Spinal cord (tissue), 10 donors: Measurements from ENCODE around the gene SYNE4. TPM values are rescaled to one million over a fixed set of nuclear protein-coding genes. Genes with fewer than 3 reads are reported as not detected.

ENCODE experiments used
- DNase-seq, 6 donors: peaks; one replicate each; pipeline versions ENCODE4 v3.0.0 to v3.0.0-alpha.2; 2013 to 2015; ENCODE audit warnings: low spot score in 6 of 6, low read depth in 4 of 6
- H3K27ac ChIP-seq: one replicate; pipeline ENCODE4 v1.5.1; 2013; ENCODE audit warnings: low read depth, low read length, control low read depth
- H3K27me3 ChIP-seq: one replicate; pipeline ENCODE4 v1.6.1; 2013; ENCODE audit warnings: low read length; ENCODE audit not compliant: control insufficient read depth, insufficient read depth
- H3K36me3 ChIP-seq: one replicate; pipeline ENCODE4 v1.6.1; 2013; ENCODE audit warnings: low read length; ENCODE audit not compliant: control insufficient read depth, insufficient read depth
- H3K4me1 ChIP-seq: one replicate; pipeline ENCODE4 v1.6.1; 2013; ENCODE audit warnings: low read length; ENCODE audit not compliant: control insufficient read depth, insufficient read depth
- H3K4me3 ChIP-seq: one replicate; pipeline ENCODE4 v1.5.1; 2013; ENCODE audit warnings: low read depth, low read length, control low read depth
- H3K9me3 ChIP-seq: one replicate; pipeline ENCODE4 v1.6.1; 2013; ENCODE audit warnings: low read length; ENCODE audit not compliant: control insufficient read depth, insufficient read depth
- WGBS: methylation state at CpG from one replicate; pipeline ENCODE4 v1.1.5; 2013; ENCODE audit warnings: missing lambda C conversion rate; ENCODE audit not compliant: insufficient coverage; 5-methylcytosine and 5-hydroxymethylcytosine counted together
- long read RNA-seq, 4 donors: transcript quantifications; one replicate each; lab custom pipeline, GENCODE V29; 2026
- polyA plus RNA-seq, 2 donors: library from polyadenylated mRNA; unstranded; fragments of 120-200 nt; gene quantifications; one replicate each; pipeline ENCODE4 v1.2.1, GENCODE V29; 2013; ENCODE audit not compliant: insufficient read length in 2 of 2
- total RNA-seq, 2 donors: library from RNA; depleted of rRNA in 1 of 2; stranded (reverse); fragments of 120-200 nt in 1 of 2; fragments of >200 nt in 1 of 2; gene quantifications; one replicate each; pipeline versions ENCODE4 v1.2.3 to v1.2.4, GENCODE V29; 2013 to 2014
- donor health status: healthy.

The SYNE4 gene, protein sequence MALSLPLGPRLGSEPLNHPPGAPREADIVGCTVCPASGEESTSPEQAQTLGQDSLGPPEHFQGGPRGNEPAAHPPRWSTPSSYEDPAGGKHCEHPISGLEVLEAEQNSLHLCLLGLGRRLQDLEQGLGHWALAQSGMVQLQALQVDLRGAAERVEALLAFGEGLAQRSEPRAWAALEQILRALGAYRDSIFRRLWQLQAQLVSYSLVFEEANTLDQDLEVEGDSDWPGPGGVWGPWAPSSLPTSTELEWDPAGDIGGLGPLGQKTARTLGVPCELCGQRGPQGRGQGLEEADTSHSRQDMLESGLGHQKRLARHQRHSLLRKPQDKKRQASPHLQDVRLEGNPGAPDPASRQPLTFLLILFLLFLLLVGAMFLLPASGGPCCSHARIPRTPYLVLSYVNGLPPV
- total RNA-seq = 1 to 10 TPM in 1 of 2 donors, under 1 TPM in 1; 0.79 to 1.4 TPM
- polyA plus RNA-seq = 1 to 10 TPM; 6.8 to 7.1 TPM
- long read RNA-seq, donor 1 = 0 reads
- long read RNA-seq, donor 2 = 0 reads
- long read RNA-seq, donor 3 = 0 reads
- long read RNA-seq, donor 4, partial matches to known transcripts = 0 of 1 reads
- long read RNA-seq, donor 4, other reads (novel, unspliced or antisense) = 0 of 1 reads

GRCh38 chr19:36008336-36008978, at the start of gene SYNE4:
Gene SYNE4, minus strand, starts transcription at chr19:36008813. Its CDS starts 132 bp downstream, at chr19:36008681.
- no peaks in the 10 kb centered on the region for H3K9me3 ChIP-seq
- DNase-seq = peak in 2 of 6 donors; percentile 27 to 65
- no peaks in the 10 kb centered on the region for H3K27me3 ChIP-seq
- 37% methylated on average over 14 of the region's 19 CpGs for WGBS
- peaks cover 21% of the 10 kb centered on the region for H3K36me3 ChIP-seq
- H3K4me1 ChIP-seq = peaks cover 25% of the 10 kb centered on the region
- H3K27ac ChIP-seq = no peak within 1 kb of the TSS
- peak within 1 kb of the TSS; percentile 32 for H3K4me3 ChIP-seq

DNA sequence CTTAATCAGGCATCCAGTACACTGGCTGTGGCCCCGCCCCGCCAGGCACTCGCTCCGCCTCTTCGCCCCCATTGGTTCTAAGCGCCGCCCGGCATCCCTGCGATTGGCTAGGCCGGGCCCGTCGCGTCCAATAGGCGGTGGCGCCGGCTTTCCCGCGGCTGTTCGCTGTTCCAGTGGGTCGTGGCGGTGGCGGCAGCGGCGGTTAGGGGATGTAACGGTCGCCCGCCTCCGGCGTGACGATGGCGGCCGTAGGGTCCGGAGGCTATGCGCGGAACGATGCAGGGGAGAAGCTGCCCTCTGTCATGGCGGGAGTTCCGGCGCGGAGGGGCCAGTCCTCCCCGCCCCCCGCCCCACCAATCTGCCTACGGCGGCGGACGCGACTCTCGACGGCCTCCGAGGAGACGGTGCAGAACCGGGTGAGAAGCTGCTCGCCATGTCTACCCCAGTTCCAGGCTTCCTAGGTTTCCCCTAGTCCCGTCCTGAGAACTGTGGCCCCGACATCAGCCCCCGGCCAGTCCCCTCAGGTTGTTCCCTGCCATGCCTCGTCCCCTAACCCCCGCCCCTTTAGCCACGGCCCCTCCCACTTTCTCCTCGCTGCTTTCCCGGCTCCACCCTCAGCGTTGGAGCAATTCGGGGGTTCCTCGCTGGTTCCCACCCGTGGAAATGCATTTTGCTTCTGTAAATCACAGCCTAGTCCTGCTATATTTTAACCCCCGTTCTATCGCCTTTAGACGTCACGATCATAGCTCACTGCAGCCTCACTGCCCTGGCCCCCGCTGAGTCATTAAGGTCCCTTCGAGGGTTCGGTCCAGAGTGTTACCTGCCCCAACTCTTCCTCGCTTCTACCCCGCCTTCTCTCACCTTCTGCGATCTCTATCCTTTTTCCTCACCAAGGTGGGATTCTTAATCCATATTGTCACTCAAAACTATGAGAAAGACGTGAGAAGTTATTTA, 46.4 kb upstream of the SYNE4 start, which contains the start of gene WDR62:
Gene WDR62, plus strand, starts transcription at position 165 of the 954 bp plus-strand sequence. Its CDS starts 75 bp downstream, at position 240.
- Histone ChIP-seq H3K9me3 (no peaks in the 10 kb centered on the region), H3K4me3 (peak within 1 kb of the TSS; percentile 81), H3K4me1 (peaks cover 23% of the 10 kb centered on the region), H3K27ac (peak within 1 kb of the TSS; percentile 99), H3K27me3 (no peaks in the 10 kb centered on the region), H3K36me3 (peaks cover 5% of the 10 kb centered on the region)
- under 1% methylated on average over 69 of the region's 76 CpGs for WGBS
- peak in 3 of 6 donors; percentile 9 to 90 (median 40) for DNase-seq

DNA sequence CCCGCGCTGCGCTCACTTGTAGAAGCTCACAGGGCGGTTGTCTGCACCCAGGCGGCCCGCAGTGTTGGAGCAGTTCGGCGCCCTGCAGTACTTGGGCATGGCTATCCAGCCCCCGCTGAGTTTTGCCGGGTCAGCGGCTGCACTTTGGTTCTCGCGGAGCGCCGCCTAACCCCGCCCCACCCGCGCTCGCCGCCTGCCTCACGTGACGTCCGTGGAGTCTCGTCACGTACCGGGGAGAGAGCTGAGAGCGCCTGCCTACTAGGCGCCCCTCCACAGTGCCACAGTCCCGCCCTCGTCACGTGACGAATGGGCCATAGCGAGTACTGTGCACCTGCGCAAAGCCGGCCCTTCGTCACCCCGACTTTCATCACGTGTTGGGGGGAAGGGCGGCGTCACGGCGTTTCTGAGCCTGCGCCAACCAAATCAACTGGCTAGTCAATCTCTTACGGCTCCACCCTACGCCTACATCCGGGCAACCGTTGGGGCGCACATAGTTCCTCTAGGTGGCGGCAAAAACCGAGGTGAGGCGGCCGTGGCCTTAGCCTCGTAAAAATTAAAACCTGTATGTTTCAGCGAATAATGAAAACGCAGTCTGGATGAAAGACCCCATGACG, 45.6 kb upstream of the SYNE4 start, which contains the start of gene THAP8:
Gene THAP8, minus strand, starts transcription at position 167 of the 614 bp plus-strand sequence. Its CDS starts 68 bp downstream, at position 99.
- WGBS = under 1% methylated on average over 56 of the region's 56 CpGs
- Histone ChIP-seq H3K4me1 (peaks cover 23% of the 10 kb centered on the region), H3K36me3 (no peaks in the 10 kb centered on the region), H3K9me3 (no peaks in the 10 kb centered on the region), H3K27ac (peak within 1 kb of the TSS; percentile 99), H3K4me3 (peak within 1 kb of the TSS; percentile 81), H3K27me3 (no peaks in the 10 kb centered on the region)
- DNase-seq = peak; percentile 99 to 100 (median 100)

DNA sequence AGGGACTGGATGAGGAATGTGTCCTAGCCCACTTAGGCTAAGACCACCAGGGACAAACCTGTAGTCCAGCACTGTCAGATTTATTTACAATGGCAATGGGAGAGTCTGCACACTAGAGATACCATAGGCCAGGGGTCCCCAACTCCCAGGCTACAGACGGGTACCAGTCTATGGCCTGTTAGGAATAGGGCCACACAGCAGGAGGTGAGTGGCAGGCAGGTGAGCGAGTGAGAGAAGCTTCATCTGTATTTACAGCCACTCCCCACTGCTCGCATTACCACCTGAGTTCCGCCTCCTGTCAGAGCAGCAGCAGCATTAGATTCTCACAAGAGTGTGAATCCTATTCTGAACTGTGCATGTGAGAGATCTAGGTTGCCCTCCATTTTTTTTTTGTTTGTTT, 43.0 kb upstream of the SYNE4 start:
- H3K36me3 ChIP-seq = no peaks in the 10 kb centered on the region
- no peak for DNase-seq
- no peak overlapping the region for H3K4me3 ChIP-seq
- no peak overlapping the region for H3K27ac ChIP-seq
- H3K27me3 ChIP-seq = no peaks in the 10 kb centered on the region
- 90% methylated on average over 2 of the region's 4 CpGs for WGBS
- no peaks in the 10 kb centered on the region for H3K9me3 ChIP-seq
- H3K4me1 ChIP-seq = peaks cover 23% of the 10 kb centered on the region

GRCh38 chr19:36051236-36051635, 42.6 kb upstream of the SYNE4 start:
- Histone ChIP-seq H3K4me3 (no peak overlapping the region), H3K4me1 (peaks cover 23% of the 10 kb centered on the region), H3K9me3 (no peaks in the 10 kb centered on the region), H3K36me3 (no peaks in the 10 kb centered on the region), H3K27me3 (no peaks in the 10 kb centered on the region), H3K27ac (no peak overlapping the region)
- peak in 1 of 6 donors; percentile 14 for DNase-seq
- 49% methylated on average over 3 of the region's 3 CpGs for WGBS

- no peak overlapping the region for H3K4me3 ChIP-seq
- no peaks in the 10 kb centered on the region for H3K27me3 ChIP-seq
- H3K4me1 ChIP-seq = peaks cover 13% of the 10 kb centered on the region
- 100% methylated on average over 1 of the region's 4 CpGs for WGBS
- H3K27ac ChIP-seq = no peak overlapping the region
- no peak for DNase-seq
- peaks cover 4% of the 10 kb centered on the region for H3K36me3 ChIP-seq
- H3K9me3 ChIP-seq = no peaks in the 10 kb centered on the region
Observed at GRCh38 chr19:36049080-36049698, 40.6 kb upstream of the SYNE4 start.

DNA sequence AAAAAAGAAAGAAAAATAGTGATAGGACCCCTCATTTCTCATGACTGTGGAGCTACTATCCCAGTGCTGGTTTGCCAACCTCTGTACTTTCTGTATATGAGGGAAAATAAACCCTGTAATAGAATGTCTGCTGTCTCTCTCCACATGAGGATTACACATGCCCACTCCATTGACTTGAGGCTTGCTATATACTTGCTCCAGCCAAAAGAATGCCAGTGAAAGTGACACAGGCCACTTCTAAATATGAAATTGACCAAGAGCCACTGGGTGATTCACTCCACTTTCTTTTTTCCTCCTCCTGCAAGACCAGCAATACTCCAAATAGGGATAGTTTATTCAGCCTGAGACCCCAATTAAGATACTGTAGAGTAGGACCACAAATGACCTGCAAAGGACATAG, 39.2 kb upstream of the SYNE4 start:
- no peaks in the 10 kb centered on the region for H3K9me3 ChIP-seq
- DNase-seq = no peak
- H3K27ac ChIP-seq = no peak overlapping the region
- H3K36me3 ChIP-seq = peaks cover 4% of the 10 kb centered on the region
- H3K4me1 ChIP-seq = peaks cover 2% of the 10 kb centered on the region
- H3K27me3 ChIP-seq = no peaks in the 10 kb centered on the region
- H3K4me3 ChIP-seq = no peak overlapping the region

- H3K4me1 ChIP-seq = no peaks in the 10 kb centered on the region
- no peak overlapping the region for H3K27ac ChIP-seq
Observed at GRCh38 chr19:36046443-36047050, 37.9 kb upstream of the SYNE4 start.

More at GRCh38 chr19:36046443-36047050, 37.9 kb upstream of the SYNE4 start:
- peaks cover 4% of the 10 kb centered on the region for H3K36me3 ChIP-seq
- 85% methylated on average over 4 of the region's 5 CpGs for WGBS
- H3K27me3 ChIP-seq = no peaks in the 10 kb centered on the region
- no peak for DNase-seq
- no peak overlapping the region for H3K4me3 ChIP-seq
- H3K9me3 ChIP-seq = no peaks in the 10 kb centered on the region
